GM18907 (cell line): ENCODE results near the gene KIR2DL1.
"Not testable (repeated sequence)": the region's sequence is repeated elsewhere in the genome, so short reads cannot be mapped to it uniquely, and the experiment has no call there.

Experiments used
- ATAC-seq: cut with Tn5 transposase; IDR thresholded peaks from one replicate; pipeline ENCODE4 v1.9.1; 2021; ENCODE audit warnings: mild to moderate bottlenecking, moderate library complexity; ENCODE audit not compliant: unreplicated experiment

The KIR2DL1 gene

GRCh38 chr19:54817670-54818536 is 48.3 kb downstream of the KIR2DL1 start:
- ATAC-seq, result no peak

- ATAC-seq, result not testable (repeated sequence)
Observed at GRCh38 chr19:54824416-54824815, 54.8 kb downstream of the KIR2DL1 start.

GRCh38 chr19:54825326-54825725 is 55.7 kb downstream of the KIR2DL1 start:
- ATAC-seq, result not testable (repeated sequence)

- ATAC-seq, result not testable (repeated sequence)
Observed at GRCh38 chr19:54828064-54828463, 58.5 kb downstream of the KIR2DL1 start.

- not testable (repeated sequence) for ATAC-seq
Observed at GRCh38 chr19:54832496-54832895, 62.9 kb downstream of the KIR2DL1 start, which contains the start of gene KIR2DS4. Gene KIR2DS4, plus strand, starts transcription at chr19:54832676.
